Gastrocnemius medialis (tissue), 4 donors: ENCODE results near the gene IL4R. TPM values are rescaled to one million over a fixed set of nuclear protein-coding genes. Genes with fewer than 3 reads are reported as not detected.

ENCODE experiments used
- ATAC-seq, 2 donors: fragments of 150-250 bp; one replicate each; pipeline ENCODE4 v1.9.1; 2016
- DNase-seq, 2 donors: peaks; one replicate each; pipeline ENCODE4 v3.0.0-alpha.2; 2019
- H3K27ac ChIP-seq, 4 donors: fragments of 200-600 bp; sonication (generic); 1 replicate in 1 of 4; 2 replicates in 3 of 4; pipeline ENCODE4 v1.5.1; 2016 to 2018; ENCODE audit warnings: mild to moderate bottlenecking in 2 of 4, moderate library complexity in 1 of 4
- H3K27me3 ChIP-seq, 3 donors: fragments of 200-600 bp; sonication (generic) in 2 of 3; 1 replicate in 1 of 3; 2 replicates in 2 of 3; pipeline versions ENCODE4 v1.5.1 to v1.6.0; 2016 to 2019; ENCODE audit warnings: mild to moderate bottlenecking in 1 of 3, moderate library complexity in 1 of 3
- H3K36me3 ChIP-seq, 2 donors: fragments of 200-600 bp; sonication (generic) in 1 of 2; one replicate each; pipeline ENCODE4 v1.5.1; 2017 to 2018
- H3K4me1 ChIP-seq, 2 donors: fragments of 200-600 bp; sonication (generic) in 1 of 2; one replicate each; pipeline ENCODE4 v1.5.1; 2016 to 2017; ENCODE audit warnings: mild to moderate bottlenecking in 2 of 2
- H3K4me3 ChIP-seq, 4 donors: fragments of 200-600 bp; sonication (generic) in 3 of 4; 1 replicate in 1 of 4; 2 replicates in 3 of 4; pipeline ENCODE4 v1.5.1; 2016 to 2019; ENCODE audit warnings: mild to moderate bottlenecking in 2 of 4
- H3K9me3 ChIP-seq, 3 donors: fragments of 200-600 bp; sonication (generic) in 2 of 3; 1 replicate in 1 of 3; 2 replicates in 2 of 3; pipeline ENCODE4 v1.5.1; 2016 to 2019
- CTCF ChIP-seq, 5 experiments: fragments of 450-650 bp in 3 of 5; fragments of 200-600 bp in 2 of 5; sonication (generic) in 2 of 5; IDR thresholded peaks in 4 of 5; conservative IDR thresholded peaks in 1 of 5; 1 replicate in 4 of 5; 2 replicates in 1 of 5; pipeline ENCODE4 v1.5.1; 2016 to 2019; ENCODE audit warnings: antibody characterized with exemption in 5 of 5, mild to moderate bottlenecking in 3 of 5, moderate library complexity in 3 of 5
- POLR2A ChIP-seq, 2 donors: fragments of 450-650 bp; IDR thresholded peaks; one replicate each; pipeline ENCODE4 v1.6.1; 2017; ENCODE audit warnings: antibody characterized with exemption in 2 of 2, mild to moderate bottlenecking in 2 of 2, moderate library complexity in 2 of 2
- in situ Hi-C, 4 donors: fragments of 200-750 bp; cut with MboI; loops; one replicate each; pipeline versions ENCODE4 v1.15.0 to v1.8.0; 2017; ENCODE audit warnings: low sequenced_read_pairs in 4 of 4
- intact Hi-C: fragments of 100-400 bp; cut with DNase I; formaldehyde crosslinking; loops from one replicate; pipeline ENCODE4 v1.15.1; 2023; ENCODE audit warnings: low total_unique reads
- total RNA-seq, 4 donors: library from RNA; depleted of rRNA; stranded (reverse); fragments of >200 nt; gene quantifications; one replicate each; pipeline versions ENCODE4 v1.1.0 to v1.2.3, GENCODE V29; 2016

The IL4R gene
- total RNA-seq, 4 donors from 2014 or later = 4.5 to 7.4 (median 6.5) TPM

GRCh38 chr16:27330542-27330941 is 16.8 kb downstream of the IL4R start:
- H3K4me3 ChIP-seq = no peak overlapping the region
- no peaks in the 10 kb centered on the region for H3K27me3 ChIP-seq
- TF ChIP-seq POLR2A (IDR thresholded peaks at IDR 0.05) (no peak), CTCF (IDR thresholded peaks at IDR 0.05 in 4 of 5, conservative IDR thresholded peaks at IDR 0.05 in 1 of 5) (no peak)
- ATAC-seq (peak; percentile 48 to 61), DNase-seq (peak; percentile 34 to 45)
- H3K9me3 ChIP-seq = no peaks in the 10 kb centered on the region
- peak overlapping the region; percentile 69 to 89 (median 76) for H3K27ac ChIP-seq
- H3K4me1 ChIP-seq = peaks cover 10 to 17% of the 10 kb centered on the region in 2 donors
- in situ Hi-C loops (no loop called here), intact Hi-C loops (no loop called here)
- H3K36me3 ChIP-seq = peaks cover 0 to 5% of the 10 kb centered on the region in 2 donors

GRCh38 chr16:27332105-27332504 is 18.3 kb downstream of the IL4R start:
- Histone ChIP-seq H3K27ac (peak overlapping the region; percentile 69 to 89 (median 76)), H3K4me1 (peaks cover 10 to 17% of the 10 kb centered on the region in 2 donors), H3K4me3 (no peak overlapping the region), H3K27me3 (no peaks in the 10 kb centered on the region), H3K36me3 (peaks cover 0 to 5% of the 10 kb centered on the region in 2 donors), H3K9me3 (no peaks in the 10 kb centered on the region)
- ATAC-seq (peak in 1 of 2 donors; percentile 42), DNase-seq (no peak)
- intact Hi-C loops = no loop called here
- no peak for TF ChIP-seq CTCF (IDR thresholded peaks at IDR 0.05 in 4 of 5, conservative IDR thresholded peaks at IDR 0.05 in 1 of 5)
- TF ChIP-seq POLR2A (IDR thresholded peaks at IDR 0.05) = peak in 1 of 2 donors; percentile 31
- in situ Hi-C loops = no loop called here

- H3K9me3 ChIP-seq = no peaks in the 10 kb centered on the region
- ATAC-seq = no peak
- H3K27me3 ChIP-seq = no peaks in the 10 kb centered on the region
- intact Hi-C loops = no loop called here
- no peak for DNase-seq
- peaks cover 0 to 5% of the 10 kb centered on the region in 2 donors for H3K36me3 ChIP-seq
- no peak for TF ChIP-seq CTCF (IDR thresholded peaks at IDR 0.05 in 4 of 5, conservative IDR thresholded peaks at IDR 0.05 in 1 of 5)
- TF ChIP-seq POLR2A (IDR thresholded peaks at IDR 0.05) = no peak
- in situ Hi-C loops = no loop called here
- H3K4me3 ChIP-seq = no peak overlapping the region
- peak overlapping the region in 3 of 4 donors; percentile 36 to 89 (median 70) for H3K27ac ChIP-seq
- peaks cover 4 to 9% of the 10 kb centered on the region in 2 donors for H3K4me1 ChIP-seq
Measured at GRCh38 chr16:27333104-27333503, 19.3 kb downstream of the IL4R start.

- peak overlapping the region in 1 of 4 donors; percentile 70 for H3K27ac ChIP-seq
- intact Hi-C loops (no loop called here), in situ Hi-C loops (no loop called here)
- no peaks in the 10 kb centered on the region for H3K27me3 ChIP-seq
- no peaks in the 10 kb centered on the region for H3K9me3 ChIP-seq
- TF ChIP-seq POLR2A (IDR thresholded peaks at IDR 0.05) (no peak), CTCF (IDR thresholded peaks at IDR 0.05 in 4 of 5, conservative IDR thresholded peaks at IDR 0.05 in 1 of 5) (no peak)
- H3K36me3 ChIP-seq = peaks cover 0 to 5% of the 10 kb centered on the region in 2 donors
- H3K4me3 ChIP-seq = no peak overlapping the region
- DNase-seq = no peak
- no peak for ATAC-seq
- H3K4me1 ChIP-seq = peaks cover 4 to 9% of the 10 kb centered on the region in 2 donors
Measured at GRCh38 chr16:27333549-27333948, 19.8 kb downstream of the IL4R start.
